ENCODE measurements around the gene IL19.

IL19 gene

DNA sequence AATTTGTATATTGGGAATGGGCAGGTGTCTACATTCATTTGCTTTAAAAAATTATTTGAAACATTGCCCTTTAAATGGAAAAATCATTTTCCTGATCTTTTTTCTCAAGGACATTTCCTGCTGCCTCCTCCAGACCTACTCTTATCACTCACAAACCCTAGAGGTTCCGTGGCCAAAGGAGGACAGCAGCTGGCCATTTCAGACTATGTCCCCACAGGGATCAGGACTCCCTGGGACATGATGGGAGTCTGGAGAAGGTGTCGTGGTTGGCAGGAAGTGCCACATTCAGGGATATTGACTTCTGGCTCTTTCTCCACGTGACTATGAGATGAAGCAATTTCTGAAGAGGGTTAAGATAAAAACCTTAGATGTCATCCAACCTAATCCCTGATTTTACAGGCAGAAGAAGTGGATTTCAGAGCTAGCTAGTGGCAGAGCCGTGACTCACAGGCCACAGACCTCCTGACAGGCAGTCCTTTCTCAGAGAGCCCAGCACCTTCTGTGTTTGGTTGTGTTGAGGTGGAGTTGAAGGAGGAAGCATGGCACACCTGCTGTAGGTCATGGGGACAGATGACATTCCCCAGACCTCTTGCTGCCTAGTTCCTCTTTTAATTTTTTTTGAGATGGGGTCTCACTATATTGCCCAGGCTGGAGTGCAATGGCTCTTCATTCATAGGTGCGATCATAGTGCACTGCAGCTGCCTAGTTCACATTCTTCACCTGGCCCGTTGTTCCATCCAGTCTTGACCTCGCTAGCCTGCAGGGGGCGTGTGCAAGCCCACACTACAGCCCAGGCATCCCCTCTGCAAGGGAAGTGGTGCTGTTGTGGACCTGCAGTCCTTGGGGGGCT lies 27.2 kb downstream of the IL19 start:
- in situ Hi-C loops (cut with MboI; ENCODE audit: low sequenced_read_pairs) = no loop called here

DNA sequence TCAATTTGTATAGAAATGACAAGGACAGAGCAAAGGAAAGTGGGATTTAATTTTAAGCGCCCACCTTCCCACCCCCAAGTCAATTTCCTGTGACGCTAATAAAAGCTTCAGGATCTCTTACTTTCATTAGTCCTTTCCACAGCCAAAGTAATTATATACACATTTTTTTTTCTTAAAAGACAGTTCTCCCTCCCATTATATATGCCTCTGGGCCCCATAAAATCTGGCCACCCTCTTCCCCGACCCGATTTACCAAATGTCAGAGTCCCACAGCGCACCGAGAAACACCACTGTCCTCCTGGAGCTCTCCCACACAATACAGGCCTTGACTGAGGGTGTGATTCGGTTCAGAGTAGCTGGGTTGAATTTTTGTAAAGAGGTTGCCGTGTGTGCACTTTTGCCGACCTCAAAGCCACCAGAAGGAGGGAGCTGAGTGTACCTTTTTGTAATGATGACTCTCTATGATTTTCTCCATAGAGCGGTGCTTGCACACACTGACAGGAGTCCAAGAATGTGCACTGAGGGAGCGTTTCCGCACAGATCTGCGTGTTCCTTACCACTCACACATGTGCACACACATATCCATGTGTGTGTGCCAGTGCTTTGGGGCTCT lies 27.9 kb downstream of the IL19 start:
- in situ Hi-C loops (cut with MboI; ENCODE audit: low sequenced_read_pairs) = no loop called here

GRCh38 chr1:206799311-206799710 lies 28.7 kb downstream of the IL19 start:
- in situ Hi-C loops (cut with MboI; ENCODE audit: low sequenced_read_pairs) = no loop called here

GRCh38 chr1:206800411-206800810 lies 29.8 kb downstream of the IL19 start:
- in situ Hi-C loops (cut with MboI; ENCODE audit: low sequenced_read_pairs) = no loop called here

GRCh38 chr1:206800891-206801290 lies 30.3 kb downstream of the IL19 start:
- in situ Hi-C loops (cut with MboI; ENCODE audit: low sequenced_read_pairs) = no loop called here

DNA sequence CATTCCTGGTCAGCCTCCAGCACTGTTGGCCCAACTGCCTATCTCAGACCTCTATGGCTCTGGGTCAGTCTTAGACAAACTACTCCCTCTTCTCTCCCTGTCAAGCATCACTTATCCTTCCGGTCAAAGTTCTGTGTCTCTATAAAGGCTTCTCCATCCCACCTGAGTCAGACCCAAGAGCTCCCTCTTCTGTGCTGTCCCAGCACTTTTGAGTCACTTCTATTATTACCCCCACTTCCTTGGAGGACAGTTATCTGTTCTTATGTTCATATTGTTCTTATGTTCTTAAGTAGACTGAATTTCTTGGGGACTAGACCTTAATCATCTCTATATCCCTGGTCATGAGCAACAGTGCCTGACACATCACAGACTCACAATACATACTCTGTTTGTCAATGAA lies 30.9 kb downstream of the IL19 start:
- in situ Hi-C loops (cut with MboI; ENCODE audit: low sequenced_read_pairs) = no loop called here

DNA sequence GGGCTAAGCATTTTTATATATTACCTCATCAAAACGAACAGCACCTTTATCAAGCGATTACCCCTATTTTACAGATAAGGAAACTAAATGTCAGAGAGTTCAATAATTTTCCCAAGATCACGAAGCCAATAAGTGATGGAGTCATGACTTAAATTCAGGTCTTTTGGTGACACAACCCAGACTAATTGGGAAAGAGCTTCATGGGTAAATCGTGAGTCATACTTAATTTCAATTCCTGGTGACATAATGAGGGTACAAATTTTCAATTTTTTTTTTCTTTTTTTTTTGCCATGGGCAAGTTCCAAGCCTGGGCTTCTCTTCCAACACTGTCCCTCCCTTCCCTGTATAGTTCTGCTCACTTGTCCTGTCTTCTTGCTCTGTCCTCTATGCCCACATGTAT lies 31.8 kb downstream of the IL19 start:
- in situ Hi-C loops (cut with MboI; ENCODE audit: low sequenced_read_pairs) = no loop called here

- in situ Hi-C loops (cut with MboI; ENCODE audit: low sequenced_read_pairs) = no loop called here
Observed at GRCh38 chr1:206803221-206803730, 32.7 kb downstream of the IL19 start.

- in situ Hi-C loops (cut with MboI; ENCODE audit: low sequenced_read_pairs) = no loop called here
Observed at GRCh38 chr1:206804156-206804737, 33.7 kb downstream of the IL19 start.

- in situ Hi-C loops (cut with MboI; ENCODE audit: low sequenced_read_pairs) = no loop called here
Observed at GRCh38 chr1:206805357-206805756, 34.8 kb downstream of the IL19 start.

- in situ Hi-C loops (cut with MboI; ENCODE audit: low sequenced_read_pairs) = no loop called here
Observed at GRCh38 chr1:206808615-206809014, 38.0 kb downstream of the IL19 start.

GRCh38 chr1:206809504-206810084 lies 39.0 kb downstream of the IL19 start:
- in situ Hi-C loops (cut with MboI; ENCODE audit: low sequenced_read_pairs) = no loop called here

- in situ Hi-C loops (cut with MboI; ENCODE audit: low sequenced_read_pairs) = no loop called here
Observed at GRCh38 chr1:206812471-206812870, 41.9 kb downstream of the IL19 start.

GRCh38 chr1:206814716-206815341 lies 44.3 kb downstream of the IL19 start:
- in situ Hi-C loops (cut with MboI; ENCODE audit: low sequenced_read_pairs) = no loop called here

- in situ Hi-C loops (cut with MboI; ENCODE audit: low sequenced_read_pairs) = no loop called here
Observed at GRCh38 chr1:206816390-206817287, 46.1 kb downstream of the IL19 start.

DNA sequence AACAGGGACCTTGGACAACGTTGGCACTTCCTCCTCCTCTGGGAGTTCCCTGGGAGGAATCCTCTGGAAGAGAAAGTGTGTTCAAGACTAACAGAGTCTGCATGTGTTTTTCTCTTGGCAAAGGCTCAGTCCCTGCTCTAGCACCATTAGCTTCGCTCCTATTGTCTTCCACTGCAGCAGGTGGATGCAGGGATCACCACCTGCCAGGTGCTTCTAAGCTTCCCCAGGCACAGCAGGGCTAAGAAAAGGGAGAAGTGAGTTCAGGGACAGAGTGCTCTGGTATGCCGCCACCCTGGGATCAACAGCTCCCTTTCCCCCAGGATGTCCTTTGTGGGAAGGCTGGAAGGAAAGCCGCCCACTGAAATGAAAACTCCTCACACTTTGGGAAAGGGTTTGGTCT lies 50.9 kb downstream of the IL19 start:
- in situ Hi-C loops (cut with MboI; ENCODE audit: low sequenced_read_pairs) = no loop called here

DNA sequence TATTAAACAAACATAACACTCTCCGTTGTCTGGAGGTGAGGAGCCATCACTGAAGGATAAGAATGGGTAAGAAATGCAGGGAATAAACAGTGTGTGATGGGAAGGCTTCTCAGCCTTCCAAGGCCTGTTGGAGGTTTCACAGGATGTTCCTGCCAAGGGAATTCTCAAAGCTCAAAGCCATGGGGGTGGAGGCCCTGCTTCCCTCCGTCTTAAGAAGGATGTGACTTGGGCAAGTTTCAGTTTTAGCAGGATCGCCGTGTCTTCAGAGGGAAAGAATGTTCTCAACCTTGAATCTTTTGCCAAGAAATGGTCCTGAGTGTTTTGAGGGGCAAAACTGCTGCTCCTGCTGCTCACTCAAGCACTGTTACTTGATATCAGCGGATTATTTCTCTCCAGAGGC lies 53.2 kb downstream of the IL19 start:
- in situ Hi-C loops (cut with MboI; ENCODE audit: low sequenced_read_pairs) = no loop called here

GRCh38 chr1:206824331-206824730 lies 53.8 kb downstream of the IL19 start:
- in situ Hi-C loops (cut with MboI; ENCODE audit: low sequenced_read_pairs) = no loop called here

GRCh38 chr1:206826394-206826793 lies 55.8 kb downstream of the IL19 start:
- in situ Hi-C loops (cut with MboI; ENCODE audit: low sequenced_read_pairs) = no loop called here

GRCh38 chr1:206828061-206828460 lies 57.5 kb downstream of the IL19 start:
- in situ Hi-C loops (cut with MboI; ENCODE audit: low sequenced_read_pairs) = no loop called here

Measured in HL-60/S4 treated with retinoic acid at 250 ng/mL for 4 days and 3 days (cell line).